GM19025 (cell line): ENCODE measurements around the gene SULT2B1.
"Not testable (repeated sequence)": the region's sequence is repeated elsewhere in the genome, so short reads cannot be mapped to it uniquely, and the experiment has no call there.

Experiments used
- ATAC-seq: cut with Tn5 transposase; IDR thresholded peaks from one replicate; pipeline ENCODE4 v1.9.1; 2021; ENCODE audit warnings: mild to moderate bottlenecking, low read depth, moderate library complexity; ENCODE audit not compliant: unreplicated experiment

SULT2B1 gene

GRCh38 chr19:48551437-48552302 lies at the start of gene SULT2B1:
Gene SULT2B1 (plus strand): TSS chr19:48552172. CDS start chr19:48552253, 81 bp downstream.
- no peak for ATAC-seq

GRCh38 chr19:48502350-48503018 lies 49.5 kb upstream of the SULT2B1 start:
- ATAC-seq = no peak

GRCh38 chr19:48506138-48506733 lies 45.7 kb upstream of the SULT2B1 start:
- no peak for ATAC-seq

GRCh38 chr19:48507911-48508439 lies 44.0 kb upstream of the SULT2B1 start:
- ATAC-seq = no peak

- no peak for ATAC-seq
Measured at GRCh38 chr19:48508729-48509411, 43.1 kb upstream of the SULT2B1 start.

GRCh38 chr19:48509467-48510194 lies 42.3 kb upstream of the SULT2B1 start:
- ATAC-seq = no peak

GRCh38 chr19:48510421-48511268 lies 41.3 kb upstream of the SULT2B1 start:
- ATAC-seq = no peak

- no peak for ATAC-seq
Measured at GRCh38 chr19:48511321-48511731, 40.6 kb upstream of the SULT2B1 start.

GRCh38 chr19:48511800-48512503 lies 40.0 kb upstream of the SULT2B1 start, which contains the start of gene LMTK3:
Gene LMTK3 (minus strand): TSS chr19:48511835. CDS start chr19:48511576, 259 bp downstream.
- no peak for ATAC-seq

- no peak for ATAC-seq
Measured at GRCh38 chr19:48512504-48513288, 39.3 kb upstream of the SULT2B1 start.

GRCh38 chr19:48513289-48514122 lies 38.5 kb upstream of the SULT2B1 start:
- no peak for ATAC-seq

- ATAC-seq = no peak
Measured at GRCh38 chr19:48514123-48514458, 37.9 kb upstream of the SULT2B1 start.

- ATAC-seq = no peak
Measured at GRCh38 chr19:48516536-48516935, 35.4 kb upstream of the SULT2B1 start.

GRCh38 chr19:48518207-48518606 lies 33.8 kb upstream of the SULT2B1 start:
- no peak for ATAC-seq

- not testable (repeated sequence) for ATAC-seq
Measured at GRCh38 chr19:48519426-48519825, 32.5 kb upstream of the SULT2B1 start.

- ATAC-seq = no peak
Measured at GRCh38 chr19:48520134-48520533, 31.8 kb upstream of the SULT2B1 start.

- ATAC-seq = no peak
Measured at GRCh38 chr19:48524221-48524620, 27.8 kb upstream of the SULT2B1 start.
